Measurements from ENCODE around the gene IGFL4. TPM values are rescaled to one million over a fixed set of nuclear protein-coding genes. Genes with fewer than 3 reads are reported as not detected.

Gene IGFL4
- total and polyA plus RNA-seq, 2 experiments from 2014 or later: 0.83 to 1.1 TPM

- H3K27me3 ChIP-seq: no peaks in the 10 kb centered on the region
- H3K4me2 ChIP-seq: no peak overlapping the region
- H3K27ac ChIP-seq: no peak overlapping the region
- no peaks in the 10 kb centered on the region for H3K36me3 ChIP-seq (replicated peaks; ENCODE audit: insufficient read depth, low read depth)
- 67% methylated on average over 1 of the region's 1 CpG for WGBS (ENCODE audit: low lambda C conversion rate, missing lambda C conversion rate)
- no peaks in the 10 kb centered on the region for H3K79me2 ChIP-seq
- no peak overlapping the region for H3K4me3 ChIP-seq
- no peak for TF ChIP-seq CTCF (IDR thresholded peaks at IDR 0.05; ENCODE audit: poor library complexity)
- TF ChIP-seq EZH2 (IDR thresholded peaks at IDR 0.05; ENCODE audit: borderline replicate concordance): no peak
- no peaks in the 10 kb centered on the region for H3K4me1 ChIP-seq (ENCODE audit: insufficient read depth)
- H3K9me3 ChIP-seq (ENCODE audit: low read depth): no peaks in the 10 kb centered on the region
- H3K9me2 ChIP-seq (replicated peaks; ENCODE audit: insufficient read depth): no peaks in the 10 kb centered on the region
- H4K20me1 ChIP-seq (ENCODE audit: insufficient read depth, poor library complexity, severe bottlenecking): no peaks in the 10 kb centered on the region
- DNase-seq (ENCODE audit: low spot score): no peak
- no peak overlapping the region for H2AFZ ChIP-seq
These were observed 45.1 kb upstream of the IGFL4 start for GRCh38 chr19:46085888-46086287.

DNA sequence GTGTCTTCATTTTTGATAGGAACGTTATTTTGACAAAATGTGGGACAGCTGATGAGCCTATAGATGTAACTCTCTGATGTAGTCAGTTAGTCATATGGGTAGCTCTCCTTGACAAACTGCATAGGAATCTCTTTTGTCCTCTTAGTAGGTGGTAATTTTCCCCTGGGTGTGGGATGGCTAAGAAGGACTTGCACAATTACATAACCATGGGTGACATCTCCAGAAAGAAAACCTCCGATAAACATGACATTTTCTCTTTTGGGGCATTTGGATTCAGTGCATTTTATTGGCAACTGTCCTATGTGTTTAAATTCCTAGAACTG lies 41.9 kb upstream of the IGFL4 start:
- no peaks in the 10 kb centered on the region for H3K79me2 ChIP-seq
- no peaks in the 10 kb centered on the region for H3K9me3 ChIP-seq (ENCODE audit: low read depth)
- no peak overlapping the region for H3K27ac ChIP-seq
- H2AFZ ChIP-seq: no peak overlapping the region
- no peak overlapping the region for H3K4me2 ChIP-seq
- no peak for TF ChIP-seq EZH2 (IDR thresholded peaks at IDR 0.05; ENCODE audit: borderline replicate concordance)
- TF ChIP-seq CTCF (IDR thresholded peaks at IDR 0.05; ENCODE audit: poor library complexity): no peak
- TF ChIP-seq EZH2phosphoT487 (IDR thresholded peaks at IDR 0.05; ENCODE audit: low read depth, severe bottlenecking, unreplicated experiment): no peak
- DNase-seq (ENCODE audit: low spot score): no peak
- 66% methylated on average over 2 of the region's 2 CpGs for WGBS (ENCODE audit: low lambda C conversion rate, missing lambda C conversion rate)
- no peaks in the 10 kb centered on the region for H3K9me2 ChIP-seq (replicated peaks; ENCODE audit: insufficient read depth)
- no peaks in the 10 kb centered on the region for H3K4me1 ChIP-seq (ENCODE audit: insufficient read depth)
- no peaks in the 10 kb centered on the region for H3K36me3 ChIP-seq (replicated peaks; ENCODE audit: insufficient read depth, low read depth)
- no peaks in the 10 kb centered on the region for H3K27me3 ChIP-seq
- H3K4me3 ChIP-seq: no peak overlapping the region
- no peaks in the 10 kb centered on the region for H4K20me1 ChIP-seq (ENCODE audit: insufficient read depth, poor library complexity, severe bottlenecking)

GRCh38 chr19:46081928-46082727 lies 41.3 kb upstream of the IGFL4 start:
- Histone ChIP-seq H3K9me3 (ENCODE audit: low read depth) (no peaks in the 10 kb centered on the region), H2AFZ (no peak overlapping the region), H3K27me3 (peaks cover 4% of the 10 kb centered on the region), H3K4me1 (ENCODE audit: insufficient read depth) (no peaks in the 10 kb centered on the region), H3K4me2 (no peak overlapping the region), H3K36me3 (replicated peaks; ENCODE audit: insufficient read depth, low read depth) (no peaks in the 10 kb centered on the region), H3K27ac (no peak overlapping the region), H3K4me3 (no peak overlapping the region), H4K20me1 (ENCODE audit: insufficient read depth, poor library complexity, severe bottlenecking) (no peaks in the 10 kb centered on the region), H3K79me2 (no peaks in the 10 kb centered on the region), H3K9me2 (replicated peaks; ENCODE audit: insufficient read depth) (no peaks in the 10 kb centered on the region)
- 51% methylated on average over 4 of the region's 4 CpGs for WGBS (ENCODE audit: low lambda C conversion rate, missing lambda C conversion rate)
- peak; percentile 66 for TF ChIP-seq CTCF (IDR thresholded peaks at IDR 0.05; ENCODE audit: poor library complexity)
- TF ChIP-seq EZH2phosphoT487 (IDR thresholded peaks at IDR 0.05; ENCODE audit: low read depth, severe bottlenecking, unreplicated experiment): no peak
- no peak for TF ChIP-seq EZH2 (IDR thresholded peaks at IDR 0.05; ENCODE audit: borderline replicate concordance)
- DNase-seq (ENCODE audit: low spot score): peak; percentile 77

Measured in hepatocyte (in vitro differentiated cells).